Astrocyte (in vitro differentiated cells and primary cell): ENCODE data around the gene HVCN1.

Experiments used
- CTCF ChIP-seq: IDR thresholded peaks from 2 replicates; pipeline ENCODE4 v1.5.1; 2011; ENCODE audit warnings: low read depth, mild to moderate bottlenecking, inconsistent platforms, low read length, moderate library complexity; ENCODE audit not compliant: insufficient read depth
- EZH2 ChIP-seq: IDR thresholded peaks from 2 replicates; pipeline ENCODE4 v1.6.1; 2012; ENCODE audit warnings: mild to moderate bottlenecking, low read length, inconsistent platforms; ENCODE audit not compliant: insufficient read depth

GRCh38 chr12:110636516-110636915, 52.4 kb downstream of the HVCN1 start:
- TF ChIP-seq CTCF: no peak
- TF ChIP-seq EZH2: no peak
